HK-2 (cell line): ENCODE data around the gene P2RY14.
A peak's percentile ranks its signal among the peaks of the same experiment; 100 is the strongest.

Experiments
- DNase-seq: peaks from one replicate; pipeline ENCODE4 v3.0.0-alpha.2; 2018; ENCODE audit not compliant: unreplicated experiment

P2RY14 gene

DNA sequence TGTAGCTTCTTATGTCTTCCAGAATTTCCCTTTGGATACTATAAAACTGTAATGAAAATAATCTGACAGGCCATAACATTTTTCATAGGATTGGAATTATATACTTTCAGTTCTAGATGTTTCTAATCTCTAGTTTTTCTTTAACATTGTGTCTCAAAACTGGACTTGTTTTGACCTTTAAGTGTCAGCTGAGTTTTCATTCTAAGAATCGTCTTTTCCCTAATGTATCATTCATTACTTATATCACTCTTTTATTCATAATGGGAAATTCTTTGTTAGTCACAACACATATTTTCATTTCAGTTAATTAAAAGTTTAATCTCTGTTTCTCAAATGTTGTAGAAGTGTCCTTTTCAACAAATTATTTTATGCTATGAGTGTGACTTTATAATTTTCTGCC is 87.2 kb downstream of the P2RY14 start:
- DNase-seq = no peak

DNA sequence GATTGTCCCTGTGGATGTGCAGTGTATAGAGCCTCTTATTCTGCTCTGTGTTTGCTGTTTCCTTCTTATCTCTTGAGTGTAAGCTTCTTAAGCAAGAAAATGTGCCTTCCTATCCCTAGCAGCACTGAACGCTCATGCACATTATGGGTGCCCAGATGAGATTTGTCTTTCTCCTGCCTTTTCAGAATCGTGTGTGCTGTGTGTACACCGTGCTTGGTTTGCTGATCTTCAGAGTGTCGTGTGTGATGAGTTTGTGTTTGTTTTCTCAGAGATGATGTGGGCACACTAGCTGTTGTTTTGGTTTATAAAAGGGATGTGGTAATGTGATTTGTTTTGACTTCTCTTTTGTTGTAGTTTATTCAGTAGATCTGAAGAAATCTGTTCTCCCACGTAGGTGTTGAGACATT is 95.1 kb downstream of the P2RY14 start:
- DNase-seq = no peak

DNA sequence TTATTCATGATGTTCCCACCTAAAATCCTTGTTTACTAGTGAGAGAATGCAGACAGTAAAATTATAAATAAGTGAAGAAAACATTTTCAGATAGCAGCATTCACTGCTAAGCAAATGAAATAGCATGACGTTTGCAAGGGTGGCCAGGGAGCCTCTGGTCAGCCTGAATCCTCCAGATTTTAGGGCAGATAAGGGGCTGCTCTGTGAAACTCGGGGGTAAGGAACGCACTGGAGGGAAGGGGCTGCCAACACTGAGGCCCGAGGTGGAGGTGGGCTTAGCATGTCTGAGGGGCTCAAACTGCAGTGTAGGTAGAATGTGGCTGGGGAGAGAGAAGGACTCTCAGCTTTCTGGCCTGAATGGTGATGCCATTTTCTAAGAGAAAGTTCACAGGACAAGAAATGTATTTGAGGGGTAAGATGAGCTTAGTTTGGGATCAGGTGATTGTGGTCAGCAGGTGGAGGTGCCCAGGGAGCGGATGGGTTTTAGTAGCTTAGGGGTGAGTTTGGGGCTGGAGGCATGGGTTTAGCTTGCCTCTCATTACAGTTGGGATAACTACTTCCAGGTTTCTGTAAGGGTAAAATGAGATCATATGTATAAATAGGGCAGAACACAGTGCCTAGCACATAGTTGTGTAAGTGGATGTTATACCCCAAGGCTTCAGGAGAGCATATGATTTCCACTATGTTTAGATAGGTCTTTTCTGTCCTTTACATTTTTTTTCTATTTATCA is 95.8 kb downstream of the P2RY14 start:
- DNase-seq = no peak

DNA sequence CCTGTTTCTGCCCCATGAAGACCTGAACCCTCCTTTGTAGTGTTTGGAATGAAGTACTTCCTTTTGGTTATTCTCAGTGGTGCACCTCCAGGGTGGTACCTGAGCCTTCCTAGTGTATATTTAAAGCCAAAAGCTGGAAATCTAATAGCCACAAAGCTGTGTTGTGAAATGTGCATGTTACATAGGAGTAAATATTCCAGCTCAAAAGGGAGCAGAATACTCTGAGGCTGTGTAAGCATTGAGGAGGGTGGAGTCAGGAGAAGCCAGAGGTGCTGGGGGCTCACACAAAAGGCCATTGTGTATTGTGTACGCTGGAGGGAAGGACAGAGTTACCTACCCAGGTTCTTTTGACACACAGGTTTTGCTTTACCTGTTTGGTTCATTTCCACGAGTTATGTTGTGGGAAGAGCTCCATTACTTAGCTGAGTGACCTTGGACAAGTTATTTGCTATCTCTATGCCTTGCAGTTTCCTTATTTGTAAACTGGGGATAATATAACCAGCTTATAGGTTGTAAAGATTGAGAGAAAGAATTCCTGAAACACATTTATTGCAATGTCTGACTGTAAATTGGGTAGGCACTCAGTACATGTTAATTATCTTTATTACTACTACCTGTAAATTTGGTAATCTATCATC is 100.0 kb downstream of the P2RY14 start:
- DNase-seq = no peak

DNA sequence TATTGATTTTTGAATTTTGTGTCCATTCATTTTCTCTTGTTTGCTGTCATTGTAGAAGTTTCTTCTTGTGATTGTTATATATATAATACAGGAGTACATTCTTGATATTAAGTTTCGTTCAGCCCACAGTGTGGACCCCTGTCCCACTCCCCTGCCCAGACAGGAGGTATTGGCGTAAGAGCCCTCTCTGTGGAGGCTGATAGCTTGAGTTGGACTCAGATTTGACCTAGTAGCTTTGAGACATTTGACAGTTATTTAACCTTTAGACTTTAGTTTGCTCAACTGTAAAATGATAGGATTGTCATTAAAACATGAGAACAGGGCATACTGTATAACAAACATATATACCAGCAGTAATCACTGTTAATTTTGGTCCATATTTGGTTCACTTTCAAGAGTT is 102.4 kb downstream of the P2RY14 start:
- no peak for DNase-seq

DNA sequence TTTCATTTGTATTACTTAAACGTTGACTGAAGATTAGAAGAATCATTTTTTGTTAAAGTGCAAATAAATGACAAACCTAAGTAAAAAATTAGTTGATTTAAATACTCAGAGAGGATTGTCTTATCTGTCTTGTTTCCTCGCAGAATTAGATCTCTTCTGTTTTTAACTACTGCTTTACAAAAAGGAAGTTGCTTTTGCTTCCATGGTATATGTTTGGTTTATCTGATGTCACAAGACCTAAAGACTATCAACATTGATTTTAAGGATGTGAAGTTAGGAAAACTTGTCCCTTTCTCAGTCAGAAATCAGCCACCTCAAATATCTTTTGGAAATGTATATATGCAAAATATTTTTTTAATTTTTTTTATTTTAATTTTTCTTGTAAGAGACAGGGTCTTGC is 104.0 kb downstream of the P2RY14 start:
- DNase-seq = no peak

DNA sequence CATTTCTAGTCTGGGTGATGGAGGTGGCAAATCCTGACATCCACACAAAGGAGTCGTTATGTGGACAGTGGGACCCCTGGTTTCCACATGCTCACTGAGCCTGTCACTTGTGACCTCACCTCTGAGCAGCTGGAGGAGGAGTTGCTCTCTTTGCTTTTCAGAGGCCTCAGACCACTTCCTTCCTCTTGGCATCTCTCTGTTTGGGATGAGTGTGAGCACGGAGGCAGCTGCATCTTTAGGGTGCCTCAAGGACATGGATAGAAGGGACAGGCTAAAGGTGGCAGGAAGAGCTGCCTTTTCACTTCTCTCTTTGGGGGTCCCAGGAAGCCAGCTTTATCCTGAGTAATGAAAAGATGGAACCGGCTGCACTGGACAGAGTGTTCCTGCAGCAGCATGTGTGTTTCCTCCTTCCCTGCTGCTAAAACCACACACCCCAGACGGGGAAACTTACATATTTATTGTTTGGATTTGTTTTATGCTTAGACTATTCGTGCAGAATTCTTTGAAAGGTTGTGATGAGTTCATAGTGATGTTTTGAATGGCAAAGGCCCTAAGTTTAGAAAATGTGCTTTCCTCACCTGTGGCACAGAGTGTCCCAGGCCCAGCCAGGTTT is 107.1 kb downstream of the P2RY14 start:
- DNase-seq = no peak

DNA sequence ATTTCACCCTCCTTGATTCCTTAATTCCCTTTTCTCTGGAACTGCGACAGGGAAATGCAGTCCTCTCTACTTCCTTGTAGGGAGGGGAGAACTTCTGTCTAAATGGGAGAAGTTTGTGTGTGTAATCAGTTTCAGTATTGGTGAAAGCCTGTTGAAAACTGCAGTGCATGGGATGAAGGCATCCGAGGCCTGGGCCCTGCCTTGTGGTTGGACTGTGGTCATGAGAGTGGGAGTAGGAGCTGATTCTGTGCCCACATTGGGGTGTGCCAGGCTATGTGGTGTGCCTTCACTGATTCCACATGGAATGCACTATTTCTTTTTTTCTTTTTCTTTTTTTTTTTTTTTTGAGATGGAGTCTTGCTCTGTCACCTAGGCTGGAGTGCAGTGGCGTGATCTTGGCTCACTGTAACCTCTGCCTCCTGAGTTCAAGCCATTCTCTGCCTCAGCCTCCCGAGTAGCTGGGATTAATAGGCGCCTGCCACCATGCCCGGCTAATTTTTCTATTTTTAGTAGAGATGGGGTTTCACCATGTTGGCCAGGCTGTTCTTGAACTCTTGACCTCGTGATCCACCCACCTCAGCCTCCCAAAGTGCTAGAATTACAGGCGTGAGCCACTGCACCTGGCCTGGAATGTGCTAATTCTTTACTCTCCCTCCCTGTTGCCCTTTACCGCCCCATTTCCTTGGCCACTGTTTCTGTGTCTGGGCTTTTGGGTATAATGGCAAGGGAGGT is 108.2 kb downstream of the P2RY14 start:
- DNase-seq = peak; percentile 18

DNA sequence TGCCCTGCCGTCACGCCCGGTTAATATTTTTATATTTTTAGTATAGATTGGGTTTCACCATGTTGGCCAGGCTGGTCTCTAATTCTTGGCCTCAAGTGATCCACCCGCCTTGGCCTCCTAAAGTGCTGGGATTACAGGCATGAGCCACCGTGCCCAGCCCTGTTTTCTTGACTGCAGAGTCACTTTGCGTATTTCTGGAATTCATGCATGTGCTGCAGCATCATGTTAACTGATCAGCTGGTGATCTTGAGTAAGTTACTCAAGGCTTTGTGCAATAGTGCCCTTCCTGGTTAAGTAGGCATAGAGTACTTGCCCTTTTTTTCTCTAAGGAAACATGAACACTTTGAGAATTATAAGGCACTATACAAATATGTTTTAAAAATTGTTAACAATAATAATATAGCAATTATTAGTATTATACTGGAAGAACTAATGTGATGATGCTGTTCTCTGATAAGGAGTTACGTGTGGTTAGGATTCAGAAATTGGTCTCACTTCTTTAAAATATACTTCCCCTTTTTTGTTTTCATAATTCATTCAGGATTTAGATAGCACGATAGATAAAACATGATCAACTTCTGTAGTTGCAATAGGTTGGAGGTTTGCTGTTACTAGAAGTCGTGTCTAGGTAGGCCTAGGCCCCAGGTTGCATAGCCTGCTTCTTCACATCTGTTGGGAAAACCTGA is 108.9 kb downstream of the P2RY14 start:
- DNase-seq = no peak

DNA sequence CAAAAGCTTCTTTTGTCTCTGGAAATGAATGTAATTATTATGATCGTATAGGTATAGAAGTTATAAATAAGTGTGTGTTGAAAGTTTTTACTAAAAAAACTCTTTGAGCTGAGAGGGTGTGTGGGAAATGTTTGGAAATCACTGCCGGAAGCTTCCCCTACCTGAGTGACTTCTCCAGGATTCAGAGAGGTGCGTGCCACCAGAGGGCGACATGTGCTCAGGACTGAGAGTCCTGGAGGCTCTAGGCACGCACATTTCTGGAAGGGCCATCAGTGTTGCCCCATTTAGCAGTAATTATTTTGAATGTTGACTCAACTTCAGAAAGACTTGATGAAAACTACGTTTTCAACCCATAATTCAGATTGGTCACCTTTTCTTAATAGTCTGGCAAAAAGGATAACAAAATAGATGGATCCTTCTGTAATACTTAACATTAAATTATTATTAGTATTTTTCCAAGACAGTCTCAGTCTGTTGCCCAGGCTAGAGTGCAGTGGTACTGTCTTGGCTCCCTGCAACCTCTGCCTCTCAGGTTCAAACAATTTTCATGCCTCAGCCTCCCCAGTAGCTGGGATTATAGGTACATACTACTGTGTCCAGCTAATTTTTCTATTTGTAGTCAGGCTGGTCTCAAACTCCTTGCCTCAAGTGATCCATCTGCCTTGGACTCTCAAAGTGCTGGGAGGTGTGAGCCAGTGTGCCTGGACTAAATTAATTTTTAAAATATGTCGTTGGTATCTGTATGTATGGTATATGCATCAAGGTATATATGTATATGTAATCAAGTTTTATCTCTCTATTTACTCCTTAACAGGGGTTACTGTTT is 109.9 kb downstream of the P2RY14 start:
- peak; percentile 63 for DNase-seq

DNA sequence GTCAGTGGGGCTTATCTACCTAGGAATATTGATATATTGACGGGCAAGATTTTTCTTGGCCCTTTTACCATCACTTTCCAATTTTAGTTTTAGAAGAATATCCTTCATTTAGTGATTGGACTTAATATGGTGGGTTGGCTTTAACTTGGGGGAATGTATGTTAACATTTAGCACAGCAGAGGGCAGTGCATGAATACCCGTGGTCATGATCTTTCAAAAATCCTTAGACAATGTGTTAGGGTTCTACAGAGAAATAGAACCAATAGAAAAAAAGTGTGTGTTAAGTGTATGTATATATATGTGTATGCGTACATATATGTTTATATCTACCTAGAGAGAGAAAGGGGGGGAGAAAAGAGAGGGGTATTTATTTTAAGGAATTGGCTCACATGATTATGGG is 112.2 kb downstream of the P2RY14 start:
- DNase-seq = no peak

DNA sequence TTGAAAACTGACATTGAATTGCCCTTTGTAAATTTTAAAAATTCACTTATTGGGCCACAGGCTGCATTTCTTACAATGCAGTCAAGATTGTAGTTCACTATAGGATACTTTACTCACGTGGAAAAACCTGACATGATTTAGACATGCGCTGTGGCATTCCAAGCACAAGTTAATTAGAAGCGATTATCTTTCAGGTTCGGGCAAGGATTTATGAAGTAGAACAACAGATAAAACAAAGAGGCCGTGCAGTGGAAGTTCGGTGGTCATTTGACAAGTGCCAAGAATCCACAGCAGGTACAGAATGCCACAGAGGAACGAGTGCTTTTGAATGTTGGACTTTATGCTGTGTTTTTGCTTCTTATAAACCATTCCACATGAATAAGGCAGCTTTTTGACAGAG is 113.1 kb downstream of the P2RY14 start:
- no peak for DNase-seq
